Chondrocyte (in vitro differentiated cells): ENCODE results near the gene ZMYND11. TPM values are rescaled to one million over a fixed set of nuclear protein-coding genes. Genes with fewer than 3 reads are reported as not detected.

ENCODE experiments used
- DNase-seq: peaks from one replicate; pipeline ENCODE4 v3.0.0; 2021; ENCODE audit warnings: mixed read lengths, low spot score
- H3K27ac Mint-ChIP-seq: one replicate; pipeline ENCODE4 v1.8.0; 2021; ENCODE audit warnings: mild to moderate bottlenecking, moderate library complexity, mixed read lengths; ENCODE audit not compliant: unreplicated experiment
- H3K27me3 Mint-ChIP-seq: 2 replicates; pipeline ENCODE4 v1.8.0; 2021; ENCODE audit warnings: low read depth, mixed read lengths
- H3K36me3 Mint-ChIP-seq: 2 replicates; pipeline ENCODE4 v1.8.0; 2021; ENCODE audit warnings: low read depth, mixed read lengths
- H3K4me1 Mint-ChIP-seq: 2 replicates; pipeline ENCODE4 v1.8.0; 2021; ENCODE audit warnings: low read depth, mild to moderate bottlenecking, mixed read lengths
- H3K4me3 Mint-ChIP-seq: one replicate; pipeline ENCODE4 v1.8.0; 2021; ENCODE audit warnings: mild to moderate bottlenecking, moderate library complexity, mixed read lengths; ENCODE audit not compliant: unreplicated experiment
- H3K9me3 Mint-ChIP-seq: 2 replicates; pipeline ENCODE4 v1.8.0; 2021; ENCODE audit warnings: low read depth, mixed read lengths
- total RNA-seq: library from RNA; stranded (reverse); gene quantifications from 3 replicates; pipeline ENCODE4 v1.2.1, GENCODE V29; 2021
- TF ChIP-seq, protein P1 (sequence below): fragments of 200-600 bp; sonication (generic); IDR thresholded peaks from 2 replicates; pipeline ENCODE4 v1.5.0; 2021; ENCODE audit warnings: antibody characterized with exemption, mild to moderate bottlenecking, moderate library complexity

The ZMYND11 gene
- total RNA-seq, 1 donor from 2014 or later = 72.0 TPM

DNA sequence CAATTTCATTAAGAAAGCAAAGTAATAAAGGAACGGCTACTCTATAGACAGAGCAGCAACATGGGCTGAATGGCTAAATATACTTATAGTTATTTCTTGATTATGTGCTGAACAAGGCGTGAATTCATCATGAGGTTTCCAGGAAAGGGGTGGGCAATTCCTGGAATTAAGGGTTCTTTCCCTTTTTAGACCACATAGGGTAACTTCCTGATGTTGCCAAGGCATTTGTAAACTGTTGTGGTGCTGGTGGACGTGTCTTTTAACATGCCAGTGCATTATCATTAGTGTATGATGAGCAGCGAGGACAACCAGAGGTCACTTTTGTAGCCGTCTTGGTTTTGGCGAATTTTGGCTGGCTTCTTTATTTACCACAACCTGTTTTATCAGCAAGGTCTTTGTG, 28.5 kb upstream of the ZMYND11 start:
- Mint-ChIP-seq H3K36me3 (no peaks in the 10 kb centered on the region), H3K4me1 (no peaks in the 10 kb centered on the region), H3K27ac (no peak overlapping the region), H3K4me3 (no peak overlapping the region), H3K27me3 (peaks cover 2% of the 10 kb centered on the region), H3K9me3 (no peaks in the 10 kb centered on the region)
- TF ChIP-seq, protein P1, sequence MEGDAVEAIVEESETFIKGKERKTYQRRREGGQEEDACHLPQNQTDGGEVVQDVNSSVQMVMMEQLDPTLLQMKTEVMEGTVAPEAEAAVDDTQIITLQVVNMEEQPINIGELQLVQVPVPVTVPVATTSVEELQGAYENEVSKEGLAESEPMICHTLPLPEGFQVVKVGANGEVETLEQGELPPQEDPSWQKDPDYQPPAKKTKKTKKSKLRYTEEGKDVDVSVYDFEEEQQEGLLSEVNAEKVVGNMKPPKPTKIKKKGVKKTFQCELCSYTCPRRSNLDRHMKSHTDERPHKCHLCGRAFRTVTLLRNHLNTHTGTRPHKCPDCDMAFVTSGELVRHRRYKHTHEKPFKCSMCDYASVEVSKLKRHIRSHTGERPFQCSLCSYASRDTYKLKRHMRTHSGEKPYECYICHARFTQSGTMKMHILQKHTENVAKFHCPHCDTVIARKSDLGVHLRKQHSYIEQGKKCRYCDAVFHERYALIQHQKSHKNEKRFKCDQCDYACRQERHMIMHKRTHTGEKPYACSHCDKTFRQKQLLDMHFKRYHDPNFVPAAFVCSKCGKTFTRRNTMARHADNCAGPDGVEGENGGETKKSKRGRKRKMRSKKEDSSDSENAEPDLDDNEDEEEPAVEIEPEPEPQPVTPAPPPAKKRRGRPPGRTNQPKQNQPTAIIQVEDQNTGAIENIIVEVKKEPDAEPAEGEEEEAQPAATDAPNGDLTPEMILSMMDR = no peak
- DNase-seq = no peak

DNA sequence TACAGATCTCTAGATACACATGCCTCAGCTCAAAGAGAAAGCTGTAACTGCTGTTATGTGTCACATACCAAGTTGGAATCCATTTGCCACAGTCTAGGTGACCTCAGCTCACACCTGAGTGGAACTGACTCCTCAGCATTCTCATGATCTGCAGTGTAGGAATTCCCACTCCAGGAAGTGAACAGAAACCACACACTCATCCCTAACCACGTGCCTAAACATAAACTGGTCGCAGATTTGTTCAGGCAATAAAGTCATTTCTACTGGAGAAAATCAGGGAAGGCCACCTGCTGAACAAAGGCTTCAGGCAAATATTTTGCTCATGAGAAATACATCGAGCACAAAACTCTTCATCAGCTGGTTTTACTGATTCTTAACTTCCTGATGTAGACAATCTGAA, 23.0 kb upstream of the ZMYND11 start:
- TF ChIP-seq, protein P1 = no peak
- Mint-ChIP-seq H3K27ac (no peak overlapping the region), H3K4me1 (peaks cover 4% of the 10 kb centered on the region), H3K27me3 (no peaks in the 10 kb centered on the region), H3K9me3 (no peaks in the 10 kb centered on the region), H3K4me3 (no peak overlapping the region), H3K36me3 (no peaks in the 10 kb centered on the region)
- no peak for DNase-seq

DNA sequence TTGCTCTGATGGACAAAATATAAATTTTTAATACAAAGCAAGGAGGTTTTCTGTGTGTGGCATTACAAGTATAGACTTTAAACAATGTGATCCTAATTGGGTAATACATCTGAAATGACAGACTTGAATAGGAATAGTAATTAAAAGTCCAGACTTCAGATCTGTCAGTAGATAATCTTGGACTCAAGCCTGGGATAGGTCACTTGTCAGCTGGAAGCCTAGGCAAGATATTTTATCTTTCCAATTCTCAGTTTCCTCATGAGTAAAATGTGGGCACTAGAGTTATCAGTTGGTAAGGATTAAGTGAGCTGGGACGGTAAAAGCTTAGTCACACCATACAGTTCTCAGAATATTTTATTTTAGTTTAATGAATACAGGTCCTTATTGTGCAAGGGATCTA, 10.4 kb upstream of the ZMYND11 start:
- Mint-ChIP-seq H3K4me1 (peaks cover 3% of the 10 kb centered on the region), H3K9me3 (peaks cover 27% of the 10 kb centered on the region), H3K27ac (no peak overlapping the region), H3K4me3 (no peak overlapping the region), H3K27me3 (no peaks in the 10 kb centered on the region), H3K36me3 (peaks cover 3% of the 10 kb centered on the region)
- no peak for DNase-seq
- TF ChIP-seq, protein P1 = no peak

DNA sequence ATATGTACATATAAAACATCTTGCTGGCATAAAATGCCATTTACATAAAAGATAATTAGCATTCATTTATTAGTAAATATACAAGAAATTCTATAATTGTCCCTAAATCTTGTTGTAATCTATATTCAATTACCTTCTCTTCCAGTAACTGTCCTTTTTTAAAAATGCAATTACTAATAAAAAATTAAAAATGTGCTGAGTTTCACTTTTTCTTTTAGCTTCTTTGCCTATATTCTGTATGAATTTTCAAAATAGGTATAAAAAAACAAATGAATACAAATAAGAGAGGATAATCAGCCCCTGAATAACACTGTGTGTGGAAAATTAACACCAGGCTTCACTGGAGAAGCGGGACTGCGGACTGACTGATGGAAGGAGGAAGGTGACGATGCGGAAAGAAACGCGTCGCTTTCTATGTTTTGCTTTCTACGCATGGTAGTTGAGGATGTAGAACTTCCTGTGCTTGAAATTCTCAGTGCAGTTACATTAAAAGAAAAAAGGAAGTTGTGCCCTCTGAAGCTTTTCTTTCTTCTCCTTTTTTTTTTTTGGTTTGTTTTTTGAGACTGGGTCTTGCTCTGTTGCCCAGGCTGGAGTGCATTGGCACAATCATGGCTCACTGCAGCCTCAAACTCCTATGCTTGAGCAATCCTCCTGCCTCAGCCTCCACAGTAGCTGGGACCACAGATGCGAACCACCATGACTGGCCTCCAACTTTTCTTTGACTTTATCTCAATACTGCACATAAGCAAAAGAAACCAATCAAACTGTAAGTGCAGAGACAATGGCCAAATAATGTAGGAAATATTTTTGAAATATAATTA, 7.4 kb upstream of the ZMYND11 start:
- Mint-ChIP-seq H3K27ac (no peak overlapping the region), H3K4me3 (no peak overlapping the region), H3K9me3 (peaks cover 6% of the 10 kb centered on the region), H3K36me3 (no peaks in the 10 kb centered on the region), H3K4me1 (peaks cover 9% of the 10 kb centered on the region), H3K27me3 (no peaks in the 10 kb centered on the region)
- DNase-seq = no peak
- TF ChIP-seq, protein P1 = no peak

DNA sequence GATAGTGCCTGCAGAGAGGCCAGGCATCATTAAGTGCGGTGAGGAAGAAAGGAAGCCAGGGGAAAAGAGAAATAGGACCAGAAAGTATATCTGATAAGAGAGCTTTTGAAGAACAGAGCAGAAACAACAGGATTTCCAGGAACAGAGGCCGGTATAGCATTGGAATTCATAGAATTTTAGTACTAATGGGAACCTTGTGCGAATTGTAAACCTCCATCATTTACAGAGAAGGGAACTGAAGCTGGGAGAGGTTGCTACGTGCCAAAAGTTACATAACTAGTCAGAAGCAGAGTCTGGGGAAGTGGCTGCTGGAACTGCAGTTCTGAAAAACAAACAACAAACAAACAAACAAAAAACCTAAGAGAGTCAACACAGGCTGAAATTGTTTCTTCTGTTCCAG, 5.4 kb upstream of the ZMYND11 start:
- Mint-ChIP-seq H3K9me3 (no peaks in the 10 kb centered on the region), H3K27ac (no peak overlapping the region), H3K4me3 (no peak overlapping the region), H3K36me3 (no peaks in the 10 kb centered on the region), H3K4me1 (peaks cover 25% of the 10 kb centered on the region), H3K27me3 (no peaks in the 10 kb centered on the region)
- no peak for DNase-seq
- TF ChIP-seq, protein P1 = no peak
